GM13976 (cell line): ENCODE data around the gene NAGA.

Experiments
- DNase-seq: peaks from one replicate; pipeline ENCODE4 v3.0.0; 2012; ENCODE audit warnings: low spot score
- CTCF ChIP-seq: IDR thresholded peaks from 2 replicates; pipeline ENCODE4 v1.5.1; 2012; ENCODE audit warnings: borderline replicate concordance, mild to moderate bottlenecking; ENCODE audit not compliant: insufficient read depth; ENCODE audit errors: extremely low read depth, missing control alignments, control extremely low read depth
- in situ Hi-C: fragments of 300-500 bp; cut with MboI; formaldehyde crosslinking; loops from one replicate; pipeline ENCODE4 v1.12.0; 2022; ENCODE audit warnings: low sequenced_read_pairs, mixed read lengths, inconsistent platforms; ENCODE audit not compliant: unreplicated experiment

NAGA gene

GRCh38 chr22:42080287-42080686, 9.7 kb upstream of the NAGA start:
- DNase-seq = no peak
- in situ Hi-C loops = loop anchor here (10.0 kb wide), 1 partner anchor 105 kb away; no protein-coding TSS in a partner anchor
- TF ChIP-seq CTCF = no peak

GRCh38 chr22:42079319-42080251, 9.0 kb upstream of the NAGA start, which contains the start of gene SMDT1:
Gene SMDT1, plus strand, starts transcription at chr22:42079700. Its CDS starts 69 bp downstream, at chr22:42079769.
- in situ Hi-C loops = loop anchor here (10.0 kb wide), 1 partner anchor 105 kb away; no protein-coding TSS in a partner anchor
- no peak for TF ChIP-seq CTCF
- peak; percentile 98 for DNase-seq

- in situ Hi-C loops = no loop called here
- TF ChIP-seq CTCF = no peak
- no peak for DNase-seq
Observed at GRCh38 chr22:42078469-42079318, 8.1 kb upstream of the NAGA start.

GRCh38 chr22:42077486-42078125, 7.0 kb upstream of the NAGA start:
- no peak for DNase-seq
- in situ Hi-C loops = no loop called here
- TF ChIP-seq CTCF = no peak

GRCh38 chr22:42076764-42077485, 6.3 kb upstream of the NAGA start:
- TF ChIP-seq CTCF = no peak
- DNase-seq = no peak
- in situ Hi-C loops = no loop called here
